Right lung (tissue), 5 donors: ENCODE measurements around the gene PSMG4. TPM values are rescaled to one million over a fixed set of nuclear protein-coding genes. Genes with fewer than 3 reads are reported as not detected.

ENCODE experiments used
- DNase-seq, 2 donors: peaks; one replicate each; pipeline ENCODE4 v3.0.0-alpha.2; 2013
- polyA plus RNA-seq, 5 donors: library from polyadenylated mRNA; unstranded; fragments of 120-200 nt; gene quantifications; one replicate each; pipeline versions ENCODE4 v1.2.1 to v1.2.3, GENCODE V29; 2013; ENCODE audit warnings: inconsistent platforms in 1 of 5, low replicate concordance in 1 of 5; ENCODE audit not compliant: insufficient read length in 5 of 5, insufficient read depth in 1 of 5

PSMG4 gene
- polyA plus RNA-seq, 5 donors: 14.1 to 23.2 (median 22.0) TPM

DNA sequence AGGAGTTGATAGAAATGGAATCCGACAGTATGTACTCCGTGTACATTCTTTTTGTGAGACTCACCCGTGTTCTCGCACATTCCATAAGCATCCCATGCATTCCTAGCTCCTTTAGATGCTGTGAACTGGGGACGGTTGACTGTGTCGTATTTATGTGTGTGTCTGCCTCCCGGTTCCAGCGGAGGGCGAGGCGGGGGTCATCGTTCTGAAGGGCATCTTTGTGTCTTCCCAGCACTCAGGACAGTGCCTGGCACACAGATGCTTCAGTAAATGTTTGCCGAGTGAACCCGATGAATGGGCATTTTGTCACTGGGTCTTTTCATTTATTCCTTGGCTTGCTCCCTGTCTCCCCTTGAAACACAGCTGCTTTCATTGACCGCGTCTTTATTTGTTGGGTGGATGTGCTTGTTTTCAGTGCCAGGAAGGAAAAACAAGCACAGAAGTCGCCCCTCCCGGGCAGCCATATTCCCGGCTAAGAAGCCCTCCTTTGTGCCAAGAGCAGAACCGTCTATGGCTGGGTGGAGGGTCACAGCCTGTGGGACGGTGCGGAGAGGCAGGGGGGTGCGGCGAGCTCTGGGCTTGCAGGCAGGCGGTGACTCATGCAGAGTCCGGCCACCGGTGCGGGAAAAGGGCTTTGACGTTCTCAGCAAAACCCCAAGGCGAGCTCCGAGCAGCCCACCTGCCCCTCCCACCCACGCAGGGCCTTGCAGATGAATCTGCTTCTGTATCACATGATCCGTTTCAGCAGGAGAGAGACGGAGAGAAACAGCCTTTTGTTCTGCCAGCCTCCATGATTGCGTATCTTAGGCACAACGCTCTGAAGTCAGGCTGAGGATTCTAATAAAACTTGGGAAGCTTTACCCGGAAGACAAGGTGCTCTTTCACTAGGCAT lies 11.2 kb upstream of the PSMG4 start:
- DNase-seq: no peak

- no peak for DNase-seq
Observed at GRCh38 chr6:3249821-3250220, 8.9 kb upstream of the PSMG4 start.

- no peak for DNase-seq
Observed at GRCh38 chr6:3250231-3250675, 8.5 kb upstream of the PSMG4 start.

DNA sequence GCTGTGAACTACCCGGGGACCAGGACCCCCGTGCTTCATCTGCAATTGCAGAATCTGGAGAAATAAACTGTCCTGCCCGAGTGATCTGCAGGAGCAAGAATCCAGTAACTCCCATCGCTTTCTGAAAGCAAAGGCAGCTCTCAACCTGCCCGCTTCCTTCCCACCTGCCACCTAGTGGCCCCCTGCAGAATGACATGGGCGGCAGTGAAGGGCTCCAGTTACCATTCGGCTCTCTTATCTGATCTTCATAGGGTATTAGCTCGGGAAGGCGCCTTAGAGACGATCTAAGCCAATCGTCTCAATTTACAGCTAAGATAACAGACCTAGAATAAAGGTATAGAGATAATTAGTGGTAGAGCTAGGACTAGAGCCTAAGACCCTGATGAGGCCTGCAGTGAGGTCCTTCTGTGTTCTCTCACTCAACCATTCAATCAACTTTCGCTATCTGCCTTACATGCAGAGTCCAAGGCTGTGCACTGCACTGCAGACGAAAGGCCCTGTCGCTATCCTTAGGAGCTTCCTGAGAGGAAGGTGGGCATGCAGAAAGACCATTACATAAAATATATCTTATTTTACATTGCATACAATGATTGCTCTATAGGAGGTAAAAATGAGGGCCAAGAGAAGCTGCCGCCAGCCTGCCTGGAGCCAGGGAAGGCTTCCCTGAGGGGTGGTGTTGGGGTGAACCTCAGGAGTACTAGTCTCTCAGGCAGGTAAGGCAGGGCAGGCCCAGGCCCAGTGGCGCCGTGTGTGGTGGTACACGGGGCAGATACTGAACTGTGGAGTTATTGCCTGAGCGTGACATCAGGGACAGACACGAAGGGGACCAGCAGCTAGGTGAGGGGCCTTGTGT lies 7.1 kb upstream of the PSMG4 start:
- DNase-seq: peak; percentile 65 to 74

DNA sequence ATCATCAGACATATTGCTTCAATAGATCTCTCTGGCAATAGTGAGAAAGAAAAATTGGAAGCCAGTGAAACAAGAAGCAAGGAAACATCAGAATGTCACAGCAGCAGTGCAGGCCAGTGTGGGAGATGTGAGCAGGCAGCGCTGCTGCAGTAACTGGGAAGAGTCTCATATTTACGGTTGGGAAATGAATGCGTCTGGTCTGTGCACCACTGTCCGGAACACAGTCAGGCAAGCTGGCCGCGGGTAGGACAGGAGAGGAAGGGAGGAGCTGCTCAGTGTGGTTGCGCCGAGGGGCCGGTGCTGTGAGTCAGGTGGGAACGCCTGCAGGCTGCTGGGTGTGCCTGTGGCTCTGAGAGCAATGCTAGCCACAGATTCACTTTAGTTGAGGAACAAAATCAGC lies 6.4 kb upstream of the PSMG4 start:
- DNase-seq: no peak

DNA sequence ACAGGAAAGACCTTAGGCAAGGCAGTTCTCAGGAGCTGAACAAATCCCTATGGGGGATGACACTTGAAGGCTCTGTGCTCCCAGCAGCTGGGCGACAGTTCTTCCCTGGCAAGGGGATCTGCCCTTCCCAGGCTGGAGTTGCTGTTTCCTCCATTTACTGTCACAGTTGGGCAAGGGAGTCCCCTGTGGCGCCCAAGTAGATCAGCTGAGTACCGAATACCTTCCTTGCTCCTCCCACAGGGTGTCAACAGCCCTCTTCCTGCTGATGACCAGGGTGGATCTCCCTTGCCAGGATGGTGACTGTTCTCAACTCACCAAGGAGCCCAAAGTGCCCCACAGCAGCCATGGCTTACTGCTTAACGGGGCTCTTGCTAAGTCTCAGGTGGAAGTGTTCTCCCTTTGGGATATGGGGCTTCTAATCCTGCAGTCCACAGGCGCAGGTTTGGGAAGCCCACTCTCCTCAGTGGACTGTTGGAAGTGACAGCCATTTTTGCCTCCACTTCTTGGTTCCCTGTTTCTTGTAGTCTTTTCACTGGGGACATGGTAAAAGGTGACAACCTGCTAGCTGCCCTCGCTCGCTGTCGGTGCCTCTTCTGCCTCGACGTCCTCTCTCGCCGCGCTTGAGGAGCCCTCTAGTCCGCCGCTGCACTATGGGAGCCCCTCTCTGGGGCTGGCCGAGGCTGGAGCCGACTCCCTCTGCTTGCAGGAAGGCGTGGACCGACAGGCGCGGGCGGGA lies 5.7 kb upstream of the PSMG4 start:
- DNase-seq: no peak

DNA sequence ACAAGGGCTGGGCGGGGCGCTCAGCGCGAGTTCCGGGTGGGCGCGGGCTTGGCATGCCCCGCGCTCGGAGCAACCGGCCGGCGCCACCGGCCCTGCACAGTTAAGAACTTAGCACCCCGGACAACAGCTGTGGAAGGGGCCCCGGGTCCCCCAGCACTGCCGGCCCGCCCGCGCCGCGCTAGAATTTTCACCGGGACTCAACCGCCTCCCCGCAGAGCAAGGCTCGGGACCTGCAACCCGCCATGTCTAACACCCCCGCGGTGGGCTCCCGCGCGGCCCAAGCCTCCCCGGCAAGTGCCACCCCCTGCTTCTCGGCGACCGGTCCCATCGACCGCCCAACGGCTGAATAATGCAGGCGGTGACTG lies 5.2 kb upstream of the PSMG4 start:
- DNase-seq: no peak

- DNase-seq: no peak
Observed at GRCh38 chr6:3258201-3258600, 546 bp upstream of the PSMG4 start.

- DNase-seq: peak in 1 of 2 donors; percentile 23
Observed at GRCh38 chr6:3259491-3259958, 778 bp downstream of the PSMG4 start.

GRCh38 chr6:3260296-3260695 lies 1.5 kb downstream of the PSMG4 start:
- DNase-seq: no peak

GRCh38 chr6:3260772-3261517 lies 2.2 kb downstream of the PSMG4 start:
- no peak for DNase-seq

DNA sequence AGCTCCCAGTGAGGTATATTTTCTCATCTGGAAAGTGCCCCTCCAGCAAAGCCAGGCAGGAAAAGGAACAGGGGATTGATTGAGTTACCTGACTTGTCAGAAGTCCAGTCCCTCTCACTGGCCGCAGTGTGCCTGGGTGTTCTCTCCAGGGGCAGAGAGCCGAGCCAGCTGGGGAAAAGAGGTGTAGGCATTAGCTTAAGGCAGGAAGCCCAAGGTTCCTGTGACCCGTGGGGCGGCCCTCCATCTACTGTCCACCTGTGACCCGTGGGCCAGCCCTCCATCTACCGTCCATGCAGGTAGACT lies 2.7 kb downstream of the PSMG4 start:
- DNase-seq: no peak

DNA sequence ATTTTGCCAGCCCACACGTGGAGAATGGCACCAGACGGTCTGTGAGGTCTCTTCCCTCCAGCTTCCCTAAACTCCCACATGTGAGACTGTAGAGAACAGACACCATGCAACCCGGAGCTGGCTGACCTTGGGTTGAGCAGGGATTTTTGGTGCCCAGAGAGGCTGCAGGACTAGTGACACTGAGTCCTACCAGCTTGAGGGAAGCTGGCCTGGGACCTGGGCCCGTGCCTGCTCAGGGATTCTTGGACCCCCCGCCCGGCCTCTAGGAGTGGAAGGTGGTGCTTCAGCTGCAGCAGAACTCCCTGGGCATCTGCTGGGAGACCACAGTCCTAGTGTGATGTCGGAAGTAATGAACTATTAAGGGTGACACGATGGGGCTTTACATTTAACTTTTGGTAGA lies 3.2 kb downstream of the PSMG4 start:
- no peak for DNase-seq

- no peak for DNase-seq
Observed at GRCh38 chr6:3263096-3263495, 4.3 kb downstream of the PSMG4 start.

- no peak for DNase-seq
Observed at GRCh38 chr6:3264356-3264755, 5.6 kb downstream of the PSMG4 start.

- DNase-seq: no peak
Observed at GRCh38 chr6:3265671-3266070, 6.9 kb downstream of the PSMG4 start.

DNA sequence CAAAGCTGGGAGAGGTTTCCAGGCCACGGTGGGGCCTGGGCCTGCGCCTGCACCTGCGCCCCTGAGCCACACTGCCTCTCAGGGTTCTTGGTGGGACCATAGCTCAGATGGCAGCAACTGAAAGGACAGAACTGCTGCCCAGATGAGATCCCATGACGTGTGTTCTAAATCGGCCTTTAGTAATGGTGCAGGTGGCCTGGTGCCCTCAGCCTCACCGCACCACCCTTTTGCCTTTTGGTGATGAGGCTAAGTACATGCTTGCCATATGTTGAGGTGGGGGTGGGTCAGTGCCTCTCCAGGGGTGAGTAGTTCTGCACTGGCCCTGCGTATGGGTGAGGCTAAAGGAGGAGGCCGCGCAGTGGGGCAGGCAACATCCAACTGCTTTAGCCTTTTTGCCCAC lies 7.4 kb downstream of the PSMG4 start:
- DNase-seq: no peak

DNA sequence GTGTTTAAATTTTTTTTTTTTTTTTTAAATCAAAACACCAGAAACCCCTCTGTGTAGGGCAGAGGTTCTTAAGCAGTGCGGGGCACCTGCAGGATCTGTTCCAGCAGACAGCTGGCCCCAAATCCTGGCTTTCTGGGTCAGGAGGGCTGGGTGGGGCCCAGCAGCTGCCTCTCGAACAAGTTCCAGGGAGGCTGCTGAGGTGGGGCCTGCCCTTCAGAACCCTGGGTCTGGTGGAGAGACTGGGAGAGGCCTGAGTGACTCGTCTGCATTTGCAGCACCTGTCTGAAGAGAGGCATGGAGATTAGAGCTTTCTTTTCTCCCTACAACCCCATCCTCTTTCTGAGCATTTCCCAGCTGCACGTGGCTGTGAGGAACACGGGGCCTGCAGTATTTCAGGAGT lies 8.4 kb downstream of the PSMG4 start:
- no peak for DNase-seq

GRCh38 chr6:3268680-3269079 lies 9.9 kb downstream of the PSMG4 start:
- DNase-seq: no peak

DNA sequence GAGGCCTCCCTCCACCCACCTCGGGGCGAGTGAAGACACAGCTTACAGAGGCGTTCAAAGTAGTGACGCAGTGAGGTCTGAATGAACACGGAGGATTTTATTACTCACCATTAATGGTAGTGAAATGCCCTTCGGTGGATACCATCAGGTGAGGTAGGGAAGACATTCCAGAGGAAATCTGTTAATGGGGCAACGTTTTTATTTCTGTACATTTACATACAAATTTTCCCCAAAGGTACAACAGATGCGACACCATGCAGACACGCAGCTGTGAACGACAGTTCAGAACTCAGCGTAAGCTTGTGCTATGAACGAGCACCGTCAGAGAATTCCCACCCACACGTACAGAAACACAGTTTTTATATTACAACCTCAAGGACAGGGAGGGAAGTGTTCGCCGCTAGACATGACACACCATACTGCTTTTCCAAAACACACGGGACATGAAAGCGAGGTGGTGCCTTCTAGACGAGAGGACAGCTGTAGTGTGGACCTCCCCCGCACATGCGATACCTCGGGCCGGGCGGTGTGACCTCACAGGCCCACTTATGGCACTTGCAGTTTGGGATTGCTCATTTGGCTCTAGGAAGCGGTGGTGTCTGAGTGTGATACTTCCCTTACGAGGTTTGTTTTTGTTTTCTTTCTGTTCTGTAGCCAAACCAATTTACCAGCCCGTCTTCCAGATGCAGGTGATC lies 10.7 kb downstream of the PSMG4 start:
- no peak for DNase-seq

GRCh38 chr6:3270258-3270657 lies 11.5 kb downstream of the PSMG4 start:
- no peak for DNase-seq
